K562 (cell line): ENCODE measurements around the gene PPP2R1B.

Experiments
- DDX20 ChIP-seq: fragments of 450-650 bp; IDR thresholded peaks from 2 replicates; pipeline ENCODE4 v1.6.1; 2016; ENCODE audit warnings: missing genetic modification characterization, low read depth, mild to moderate bottlenecking, missing compliant biosample characterization, moderate library complexity
- FOS ChIP-seq: IDR thresholded peaks from 3 replicates; pipeline ENCODE4 v1.6.1; 2011; ENCODE audit not compliant: insufficient read length; ENCODE audit errors: extremely low read depth
- KAT2B ChIP-seq: IDR thresholded peaks from one replicate; pipeline ENCODE4 v1.6.1; 2012; ENCODE audit warnings: low read depth, mild to moderate bottlenecking, control low read depth, inconsistent platforms, low read length, moderate library complexity
- KDM4B ChIP-seq, 2 experiments: fragments of 450-650 bp in 1 of 2; sonication (generic) in 1 of 2; IDR thresholded peaks; 2 replicates each; pipeline ENCODE4 v1.6.1; 2016 to 2017; ENCODE audit warnings: borderline replicate concordance in 2 of 2, antibody characterized with exemption in 1 of 2, low read depth in 1 of 2, mild to moderate bottlenecking in 1 of 2
- MAX ChIP-seq: sonication (generic); formaldehyde crosslinking; IDR thresholded peaks from 2 replicates; pipeline ENCODE4 v1.9.0; 2022; ENCODE audit warnings: mild to moderate bottlenecking, missing genetic modification reagents
- NCOA1 ChIP-seq: fragments of 450-650 bp; IDR thresholded peaks from 2 replicates; pipeline ENCODE4 v1.6.1; 2016; ENCODE audit warnings: low read depth
- POLR2AphosphoS5 ChIP-seq: IDR thresholded peaks from 2 replicates; pipeline ENCODE4 v1.6.1; 2011; ENCODE audit warnings: mild to moderate bottlenecking, low read depth, low read length, moderate library complexity; ENCODE audit not compliant: control insufficient read depth, insufficient read depth
- TBL1XR1 ChIP-seq, 2 experiments: IDR thresholded peaks; 2 replicates each; pipeline ENCODE4 v1.6.1; 2012; ENCODE audit warnings: improper control_type of control experiment in 2 of 2, low read length in 2 of 2, mild to moderate bottlenecking in 1 of 2
- TEAD4 ChIP-seq, 2 experiments: sonication (generic) in 1 of 2; formaldehyde crosslinking in 1 of 2; IDR thresholded peaks; 2 replicates each; pipeline versions ENCODE4 v1.6.1 to v1.8.0; 2012 to 2022; ENCODE audit warnings: borderline replicate concordance in 1 of 2, inconsistent platforms in 1 of 2, low read length in 1 of 2, mild to moderate bottlenecking in 1 of 2, missing genetic modification reagents in 1 of 2
- ZFX ChIP-seq: sonication (generic); formaldehyde crosslinking; IDR thresholded peaks from 2 replicates; pipeline ENCODE4 v1.8.0; 2022; ENCODE audit warnings: mild to moderate bottlenecking, missing genetic modification reagents, moderate library complexity
- ZNF316 ChIP-seq: fragments of 450-650 bp; IDR thresholded peaks from 2 replicates; pipeline ENCODE4 v1.6.1; 2016
- ZNF589 ChIP-seq: fragments of 200-800 bp; sonication (Bioruptor generic); IDR thresholded peaks from 2 replicates; pipeline ENCODE4 v1.6.1; 2016; ENCODE audit warnings: low read depth, missing genetic modification characterization, missing compliant biosample characterization
- TF ChIP-seq, protein P1 (sequence below): fragments of 450-650 bp; IDR thresholded peaks from 2 replicates; pipeline ENCODE4 v1.6.1; 2016; ENCODE audit warnings: borderline replicate concordance

GRCh38 chr11:111691741-111692140 lies 74.4 kb downstream of the PPP2R1B start:
- TF ChIP-seq TBL1XR1 (IDR thresholded peaks at IDR 0.05; ENCODE audit: low read length in 2 of 2) (no peak), ZFX (no peak), ZNF589 (CRISPR knock-in tag) (no peak), ZNF316 (no peak), KAT2B (no peak), MAX (CRISPR knock-in tag) (no peak), TEAD4 (IDR thresholded peaks at IDR 0.05; ENCODE audit: low read length) (no peak), TEAD4 (CRISPR knock-in tag; IDR thresholded peaks at IDR 0.05; ENCODE audit: borderline replicate concordance) (no peak), KDM4B (IDR thresholded peaks at IDR 0.05; ENCODE audit: borderline replicate concordance in 2 of 2, low read depth in 1 of 2) (no peak), NCOA1 (no peak), DDX20 (tag) (no peak), POLR2AphosphoS5 (no peak), FOS (no peak)
- TF ChIP-seq, protein P1, sequence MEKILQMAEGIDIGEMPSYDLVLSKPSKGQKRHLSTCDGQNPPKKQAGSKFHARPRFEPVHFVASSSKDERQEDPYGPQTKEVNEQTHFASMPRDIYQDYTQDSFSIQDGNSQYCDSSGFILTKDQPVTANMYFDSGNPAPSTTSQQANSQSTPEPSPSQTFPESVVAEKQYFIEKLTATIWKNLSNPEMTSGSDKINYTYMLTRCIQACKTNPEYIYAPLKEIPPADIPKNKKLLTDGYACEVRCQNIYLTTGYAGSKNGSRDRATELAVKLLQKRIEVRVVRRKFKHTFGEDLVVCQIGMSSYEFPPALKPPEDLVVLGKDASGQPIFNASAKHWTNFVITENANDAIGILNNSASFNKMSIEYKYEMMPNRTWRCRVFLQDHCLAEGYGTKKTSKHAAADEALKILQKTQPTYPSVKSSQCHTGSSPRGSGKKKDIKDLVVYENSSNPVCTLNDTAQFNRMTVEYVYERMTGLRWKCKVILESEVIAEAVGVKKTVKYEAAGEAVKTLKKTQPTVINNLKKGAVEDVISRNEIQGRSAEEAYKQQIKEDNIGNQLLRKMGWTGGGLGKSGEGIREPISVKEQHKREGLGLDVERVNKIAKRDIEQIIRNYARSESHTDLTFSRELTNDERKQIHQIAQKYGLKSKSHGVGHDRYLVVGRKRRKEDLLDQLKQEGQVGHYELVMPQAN, result no peak
